Fibroblast of mammary gland (primary cell): ENCODE data around the gene EPS8.
A peak's percentile ranks its signal among the peaks of the same experiment; 100 is the strongest.

Experiments used
- DNase-seq: peaks from one replicate; pipeline ENCODE4 v3.0.0-alpha.2; 2010; ENCODE audit warnings: low read depth
- H3K4me3 ChIP-seq: 2 replicates; pipeline ENCODE4 v1.5.1; 2011; ENCODE audit warnings: low read depth, mild to moderate bottlenecking, low read length, moderate library complexity; ENCODE audit not compliant: control insufficient read depth
- CTCF ChIP-seq: conservative IDR thresholded peaks from 2 replicates; pipeline ENCODE4 v1.5.1; 2011; ENCODE audit warnings: low read depth, low read length, inconsistent platforms; ENCODE audit not compliant: control insufficient read depth, insufficient read depth

EPS8 gene

DNA sequence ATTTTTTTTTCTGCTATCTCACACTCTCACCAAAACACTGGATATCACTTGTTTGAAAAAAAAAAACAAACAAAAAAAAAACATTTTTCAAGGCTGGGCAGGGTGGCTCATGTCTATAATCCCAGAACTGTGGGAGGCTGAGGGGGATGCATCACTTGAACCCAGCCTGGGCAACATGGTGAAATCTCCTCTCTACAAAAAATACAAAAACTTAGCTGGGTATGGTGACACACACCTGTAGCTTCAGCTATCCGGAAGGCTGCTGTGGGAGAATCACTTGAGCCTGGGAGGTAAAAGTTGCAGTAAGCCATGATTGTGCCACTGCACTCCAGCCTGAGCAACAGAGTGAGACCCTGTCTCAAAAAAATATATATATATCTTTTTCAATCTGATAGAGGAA is 66.2 kb downstream of the EPS8 start:
- no peak for DNase-seq
- no peak overlapping the region for H3K4me3 ChIP-seq
- no peak for TF ChIP-seq CTCF

DNA sequence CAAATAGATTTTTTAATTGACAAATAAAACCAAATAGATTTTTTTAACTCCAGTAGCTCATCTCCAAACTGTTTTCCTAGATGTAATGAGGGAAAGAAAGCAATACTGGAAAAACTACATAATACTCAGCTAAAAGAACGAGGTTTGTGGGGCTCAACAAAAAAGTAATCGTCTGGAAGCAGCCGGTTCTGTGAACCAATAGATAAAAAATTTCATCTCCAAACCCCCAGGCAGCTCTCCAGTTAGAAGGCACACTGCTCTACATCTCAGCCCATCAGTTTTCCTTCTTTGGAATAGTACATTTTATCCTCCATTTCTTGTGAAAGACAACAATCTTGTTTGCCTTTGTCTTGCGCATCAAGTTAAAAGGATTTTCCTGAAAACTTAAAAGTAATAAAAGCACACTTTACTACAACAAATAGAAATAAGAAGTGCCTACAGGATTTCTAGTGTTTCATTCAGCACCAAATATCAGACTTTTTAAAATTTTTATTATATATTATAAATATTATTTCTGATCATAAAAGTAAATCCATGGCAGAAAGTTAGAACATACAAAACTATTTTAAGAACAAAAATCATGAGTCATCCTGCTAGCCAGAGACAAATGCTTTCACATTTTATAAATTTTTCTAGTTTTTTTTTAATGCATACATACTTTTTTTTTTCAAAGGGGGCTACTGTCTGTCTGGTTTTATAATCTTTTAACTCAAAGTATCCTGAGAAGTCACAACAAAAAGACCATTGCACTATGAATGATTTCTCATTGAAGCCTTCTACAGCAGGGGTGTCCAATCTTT is 67.7 kb downstream of the EPS8 start:
- no peak for TF ChIP-seq CTCF
- no peak overlapping the region for H3K4me3 ChIP-seq
- DNase-seq, result peak; percentile 42

GRCh38 chr12:15720295-15720694 is 68.9 kb downstream of the EPS8 start:
- DNase-seq, result peak; percentile 59
- H3K4me3 ChIP-seq, result no peak overlapping the region
- no peak for TF ChIP-seq CTCF

- H3K4me3 ChIP-seq, result no peak overlapping the region
- DNase-seq, result peak; percentile 42
- no peak for TF ChIP-seq CTCF
These were observed 70.0 kb downstream of the EPS8 start for GRCh38 chr12:15719230-15719629.

DNA sequence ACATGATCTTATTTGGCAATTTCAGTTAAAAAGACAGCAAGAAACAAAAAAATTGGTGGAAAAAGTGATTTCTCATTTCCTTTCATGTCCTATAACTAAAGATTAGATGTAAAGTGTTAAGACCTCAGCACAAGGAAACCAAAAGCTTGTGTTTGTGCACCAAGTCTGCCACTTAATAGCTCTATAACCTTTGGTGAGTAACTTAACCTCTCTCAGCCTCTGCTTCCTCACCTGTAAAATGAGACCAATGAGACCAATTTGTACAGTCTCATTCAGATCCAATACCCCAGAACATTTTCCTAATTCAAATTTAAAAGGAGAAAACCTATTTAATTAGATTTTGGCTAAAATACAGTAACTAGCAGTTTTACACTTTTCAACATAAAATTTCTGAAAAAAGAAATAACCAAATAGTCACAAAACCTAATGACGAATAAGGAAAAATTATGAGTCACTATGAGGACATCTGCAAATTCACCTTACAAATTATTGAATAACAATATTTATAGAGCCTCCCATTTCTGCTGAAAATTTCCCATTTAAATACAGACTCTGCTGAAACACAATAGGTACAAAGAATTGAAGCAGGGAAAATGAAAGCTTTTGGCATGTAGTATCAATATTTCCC is 71.1 kb downstream of the EPS8 start:
- TF ChIP-seq CTCF, result no peak
- no peak for DNase-seq
- H3K4me3 ChIP-seq, result no peak overlapping the region

DNA sequence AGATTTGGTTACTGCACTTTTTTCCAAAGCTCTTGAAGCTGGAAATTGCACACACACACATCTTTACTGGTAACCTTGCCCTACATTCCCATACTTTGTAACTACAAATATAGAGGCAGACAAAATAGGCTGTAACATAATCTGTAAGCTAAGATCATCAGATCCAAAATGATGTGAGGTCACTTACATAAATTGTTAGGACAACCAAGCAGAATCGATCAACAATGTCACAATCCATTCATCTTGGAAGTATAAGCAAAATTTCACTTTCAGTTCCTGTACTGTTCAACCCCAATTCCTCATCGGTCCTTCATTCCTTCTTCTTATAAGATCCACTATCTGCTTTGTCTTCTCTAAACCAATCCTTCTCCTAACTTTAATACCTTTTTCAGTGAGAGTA is 72.6 kb downstream of the EPS8 start:
- no peak overlapping the region for H3K4me3 ChIP-seq
- TF ChIP-seq CTCF, result no peak
- DNase-seq, result no peak
